OCI-LY1 (cell line): Measurements from ENCODE around the gene ZBTB8A.
A peak's percentile ranks its signal among the peaks of the same experiment; 100 is the strongest.

Source experiments
- H2AFZ ChIP-seq: fragments of 200-600 bp; sonication (generic), shearing (Covaris generic); 2 replicates; pipeline ENCODE4 v1.6.0; 2014; ENCODE audit warnings: antibody characterized with exemption, mild to moderate bottlenecking, low read length
- H3F3A ChIP-seq: fragments of 200-600 bp; sonication (generic), shearing (Covaris generic); 2 replicates; pipeline ENCODE4 v1.6.0; 2014; ENCODE audit warnings: mild to moderate bottlenecking, antibody characterized with exemption, low read length, moderate library complexity; ENCODE audit not compliant: insufficient read depth
- H3K27ac ChIP-seq: fragments of 200-600 bp; sonication (generic); 2 replicates; pipeline ENCODE4 v1.5.1; 2014; ENCODE audit warnings: low read length, mixed run types, mild to moderate bottlenecking, low read depth; ENCODE audit not compliant: poor library complexity, severe bottlenecking
- H3K27me3 ChIP-seq: fragments of 200-600 bp; sonication (generic); 2 replicates; pipeline ENCODE4 v1.6.0; 2014; ENCODE audit warnings: antibody characterized with exemption, mild to moderate bottlenecking, low read length, moderate library complexity; ENCODE audit not compliant: insufficient read depth
- H3K36me3 ChIP-seq: fragments of 200-600 bp; sonication (generic); 2 replicates; pipeline ENCODE4 v1.6.1; 2014; ENCODE audit warnings: mild to moderate bottlenecking, antibody characterized with exemption, low read length, moderate library complexity, mixed read lengths; ENCODE audit not compliant: insufficient read depth
- H3K4me1 ChIP-seq: fragments of 200-600 bp; sonication (generic); 2 replicates; pipeline ENCODE4 v1.5.1; 2014; ENCODE audit warnings: mild to moderate bottlenecking, low read length, moderate library complexity; ENCODE audit not compliant: insufficient read depth, severe bottlenecking
- H3K4me2 ChIP-seq: fragments of 200-600 bp; sonication (generic), shearing (Covaris generic); 2 replicates; pipeline ENCODE4 v1.6.1; 2014; ENCODE audit warnings: low read length
- H3K4me3 ChIP-seq: fragments of 200-600 bp; sonication (generic); 2 replicates; pipeline ENCODE4 v1.5.1; 2014; ENCODE audit warnings: low read length, low read depth, mild to moderate bottlenecking, mixed read lengths; ENCODE audit not compliant: poor library complexity, severe bottlenecking
- H3K79me2 ChIP-seq: fragments of 200-600 bp; shearing (Covaris generic); 2 replicates; pipeline ENCODE4 v1.6.1; 2016; ENCODE audit warnings: mixed run types, low read length, mixed read lengths; ENCODE audit not compliant: insufficient read depth
- H3K9ac ChIP-seq: fragments of 200-600 bp; sonication (generic), shearing (Covaris generic); 2 replicates; pipeline ENCODE4 v1.6.1; 2014; ENCODE audit warnings: mild to moderate bottlenecking, low read length, mixed read lengths
- H3K9me2 ChIP-seq: fragments of 200-600 bp; sonication (generic), shearing (Covaris generic); 2 replicates; pipeline ENCODE4 v1.6.1; 2014; ENCODE audit warnings: low read depth, mild to moderate bottlenecking, low read length, mixed read lengths
- H3K9me3 ChIP-seq: fragments of 200-600 bp; shearing (Covaris generic); 2 replicates; pipeline ENCODE4 v1.6.1; 2014; ENCODE audit warnings: low read length, mixed read lengths
- H4K20me1 ChIP-seq: fragments of 200-600 bp; sonication (generic), shearing (Covaris generic); 2 replicates; pipeline ENCODE4 v1.6.0; 2016; ENCODE audit warnings: mild to moderate bottlenecking, low read length; ENCODE audit not compliant: insufficient read depth
- EZH2 ChIP-seq: fragments of 200-600 bp; sonication (generic), shearing (Covaris generic); IDR thresholded peaks from 2 replicates; pipeline ENCODE4 v1.8.0; 2017; ENCODE audit warnings: borderline replicate concordance, mixed run types, mild to moderate bottlenecking, antibody characterized with exemption, low read length, moderate library complexity, mixed read lengths
- TF ChIP-seq, protein P1 (sequence below): fragments of 200-600 bp; sonication (generic), shearing (Covaris generic); IDR thresholded peaks from 2 replicates; pipeline ENCODE4 v1.5.1; 2017; ENCODE audit warnings: mild to moderate bottlenecking, antibody characterized with exemption, low read length, moderate library complexity, mixed read lengths

Gene ZBTB8A

DNA sequence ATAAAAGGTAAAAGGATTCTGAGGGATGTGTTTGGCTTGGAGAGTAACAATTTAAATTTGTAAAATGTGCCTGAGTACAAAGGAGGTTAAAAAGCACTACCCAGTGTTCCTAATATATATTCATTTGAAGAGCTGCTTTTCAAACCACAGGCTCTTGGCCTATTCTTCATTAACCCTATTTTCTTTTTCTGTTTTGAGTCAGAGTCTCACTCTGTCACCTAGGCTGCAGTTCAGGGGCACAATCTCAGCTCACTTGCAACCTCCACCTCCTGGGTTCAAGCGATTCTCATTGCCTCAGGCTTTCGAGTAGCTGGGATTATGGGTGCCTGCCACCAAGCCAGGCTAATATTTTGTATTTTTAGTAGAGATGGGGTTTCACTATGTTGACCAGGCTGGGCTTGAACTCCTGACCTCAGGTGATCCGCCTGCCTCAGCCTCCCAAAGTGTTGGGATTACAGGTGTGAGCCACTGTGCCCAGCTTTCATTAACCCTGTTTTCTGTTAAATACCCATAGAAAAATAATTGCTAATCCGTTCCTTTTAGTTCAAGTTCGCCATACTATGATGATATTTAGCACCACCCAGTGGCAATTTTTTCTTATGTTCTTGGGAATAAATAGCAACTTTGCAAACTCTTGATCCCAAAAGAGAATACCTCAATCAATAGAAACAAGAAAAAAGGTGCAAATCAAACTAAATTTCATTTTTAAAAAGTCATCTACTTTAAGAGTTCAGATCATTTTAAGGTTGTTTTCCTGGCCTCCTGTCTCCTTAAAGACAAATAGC is 80.7 kb downstream of the ZBTB8A start:
- Histone ChIP-seq H3K4me2 (no peak overlapping the region), H3K9ac (no peak overlapping the region), H3K36me3 (peaks cover 29% of the 10 kb centered on the region), H3K9me3 (no peaks in the 10 kb centered on the region), H3K4me1 (no peaks in the 10 kb centered on the region), H3K4me3 (no peak overlapping the region), H4K20me1 (no peaks in the 10 kb centered on the region), H3K79me2 (no peaks in the 10 kb centered on the region), H3K27me3 (no peaks in the 10 kb centered on the region), H3K27ac (no peak overlapping the region), H3K9me2 (no peaks in the 10 kb centered on the region), H3F3A (no peaks in the 10 kb centered on the region), H2AFZ (no peak overlapping the region)
- TF ChIP-seq, protein P1, sequence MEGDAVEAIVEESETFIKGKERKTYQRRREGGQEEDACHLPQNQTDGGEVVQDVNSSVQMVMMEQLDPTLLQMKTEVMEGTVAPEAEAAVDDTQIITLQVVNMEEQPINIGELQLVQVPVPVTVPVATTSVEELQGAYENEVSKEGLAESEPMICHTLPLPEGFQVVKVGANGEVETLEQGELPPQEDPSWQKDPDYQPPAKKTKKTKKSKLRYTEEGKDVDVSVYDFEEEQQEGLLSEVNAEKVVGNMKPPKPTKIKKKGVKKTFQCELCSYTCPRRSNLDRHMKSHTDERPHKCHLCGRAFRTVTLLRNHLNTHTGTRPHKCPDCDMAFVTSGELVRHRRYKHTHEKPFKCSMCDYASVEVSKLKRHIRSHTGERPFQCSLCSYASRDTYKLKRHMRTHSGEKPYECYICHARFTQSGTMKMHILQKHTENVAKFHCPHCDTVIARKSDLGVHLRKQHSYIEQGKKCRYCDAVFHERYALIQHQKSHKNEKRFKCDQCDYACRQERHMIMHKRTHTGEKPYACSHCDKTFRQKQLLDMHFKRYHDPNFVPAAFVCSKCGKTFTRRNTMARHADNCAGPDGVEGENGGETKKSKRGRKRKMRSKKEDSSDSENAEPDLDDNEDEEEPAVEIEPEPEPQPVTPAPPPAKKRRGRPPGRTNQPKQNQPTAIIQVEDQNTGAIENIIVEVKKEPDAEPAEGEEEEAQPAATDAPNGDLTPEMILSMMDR: peak; percentile 18; the same call in 1 of the 2 replicates
- TF ChIP-seq EZH2: no peak

DNA sequence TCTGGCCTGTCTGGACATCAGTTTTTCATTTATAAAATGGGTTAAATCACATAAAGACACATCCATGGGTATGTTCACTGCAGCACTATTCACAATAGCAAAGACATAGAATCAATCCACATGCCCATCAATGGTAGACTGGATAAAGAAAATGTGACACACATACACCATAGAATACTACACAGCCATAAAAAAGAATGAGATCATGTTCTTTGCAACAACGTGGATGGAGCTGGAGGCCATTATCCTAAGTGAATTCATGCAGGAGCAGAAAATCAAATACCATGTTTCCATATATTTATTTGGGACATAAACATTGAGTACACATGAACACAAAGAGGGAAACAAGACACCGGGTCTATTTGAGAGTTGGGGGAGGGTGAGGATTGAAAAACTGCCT is 83.0 kb downstream of the ZBTB8A start:
- no peak for TF ChIP-seq EZH2
- Histone ChIP-seq H3K4me1 (peaks cover 3% of the 10 kb centered on the region), H3K4me3 (no peak overlapping the region), H3K4me2 (no peak overlapping the region), H3F3A (no peaks in the 10 kb centered on the region), H3K9ac (no peak overlapping the region), H3K27me3 (no peaks in the 10 kb centered on the region), H3K36me3 (peaks cover 39% of the 10 kb centered on the region), H2AFZ (no peak overlapping the region), H4K20me1 (no peaks in the 10 kb centered on the region), H3K27ac (no peak overlapping the region), H3K79me2 (no peaks in the 10 kb centered on the region), H3K9me2 (no peaks in the 10 kb centered on the region), H3K9me3 (no peaks in the 10 kb centered on the region)

DNA sequence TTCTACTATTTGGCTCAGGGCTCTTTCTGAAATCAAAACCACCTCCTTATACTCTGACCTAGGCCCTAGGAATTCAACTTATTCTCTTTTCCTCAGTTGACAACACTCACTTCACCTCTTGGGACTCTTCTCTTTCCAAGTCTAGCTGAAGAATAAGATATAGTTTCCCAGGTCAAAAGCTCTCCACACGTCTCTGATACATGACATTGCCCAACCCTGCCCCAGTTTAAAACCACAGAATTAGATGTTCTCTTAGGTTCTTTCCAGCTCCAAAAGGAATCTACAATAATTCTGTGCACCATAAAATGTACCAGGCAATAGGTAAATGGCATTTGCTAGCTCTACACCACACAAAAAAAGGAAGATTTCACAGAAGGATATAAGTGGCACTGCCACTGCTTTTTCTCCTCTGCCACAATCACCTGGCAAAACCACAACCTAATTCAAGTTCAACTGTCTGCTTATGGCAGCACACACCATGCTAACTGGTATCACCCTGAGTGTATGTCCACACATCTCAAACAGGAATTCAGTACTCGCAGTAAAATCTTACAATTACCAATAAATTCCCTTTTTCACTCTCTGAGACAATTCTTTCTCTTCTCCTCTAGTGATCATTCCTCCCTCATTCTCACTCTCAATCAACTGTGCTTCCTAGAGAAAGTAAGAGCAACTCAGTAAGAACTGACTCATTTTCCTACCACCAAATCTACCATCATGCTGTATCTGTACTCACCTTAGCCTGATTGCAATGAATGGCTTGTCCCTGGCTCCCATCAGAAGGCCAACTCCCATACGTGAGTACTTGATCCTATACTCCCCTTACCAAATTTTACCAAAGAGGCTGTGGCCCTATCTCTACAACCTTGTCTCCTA is 83.8 kb downstream of the ZBTB8A start:
- Histone ChIP-seq H3K79me2 (no peaks in the 10 kb centered on the region), H3K9ac (no peak overlapping the region), H3F3A (no peaks in the 10 kb centered on the region), H4K20me1 (no peaks in the 10 kb centered on the region), H3K4me3 (no peak overlapping the region), H3K27ac (no peak overlapping the region), H3K4me2 (no peak overlapping the region), H3K9me2 (no peaks in the 10 kb centered on the region), H2AFZ (no peak overlapping the region), H3K9me3 (no peaks in the 10 kb centered on the region), H3K4me1 (peaks cover 12% of the 10 kb centered on the region), H3K36me3 (peaks cover 41% of the 10 kb centered on the region), H3K27me3 (no peaks in the 10 kb centered on the region)
- TF ChIP-seq, protein P1: no peak
- no peak for TF ChIP-seq EZH2
